Measurements from ENCODE around the gene MEAF6.

DNA sequence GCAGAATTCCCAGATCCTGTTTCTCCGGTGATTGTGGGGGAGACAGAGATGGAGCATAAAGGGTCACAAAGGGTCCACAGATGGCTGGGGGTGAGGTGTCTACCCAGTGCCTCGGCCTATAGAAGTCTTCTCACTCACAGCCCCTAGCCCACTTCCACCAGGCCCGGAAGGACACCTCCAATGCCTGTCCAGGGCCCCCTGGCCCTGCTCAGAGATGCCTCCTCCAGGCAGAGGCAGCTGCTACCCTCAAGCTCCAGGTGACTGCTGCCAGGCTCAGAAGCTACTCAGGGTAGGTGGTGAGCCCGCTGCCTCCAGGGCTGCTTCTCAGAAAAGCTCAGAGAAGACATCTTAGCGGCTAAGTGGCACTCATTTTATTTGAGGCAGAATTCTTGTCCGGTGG lies 62.1 kb downstream of the MEAF6 start:
- TF ChIP-seq, protein P1, sequence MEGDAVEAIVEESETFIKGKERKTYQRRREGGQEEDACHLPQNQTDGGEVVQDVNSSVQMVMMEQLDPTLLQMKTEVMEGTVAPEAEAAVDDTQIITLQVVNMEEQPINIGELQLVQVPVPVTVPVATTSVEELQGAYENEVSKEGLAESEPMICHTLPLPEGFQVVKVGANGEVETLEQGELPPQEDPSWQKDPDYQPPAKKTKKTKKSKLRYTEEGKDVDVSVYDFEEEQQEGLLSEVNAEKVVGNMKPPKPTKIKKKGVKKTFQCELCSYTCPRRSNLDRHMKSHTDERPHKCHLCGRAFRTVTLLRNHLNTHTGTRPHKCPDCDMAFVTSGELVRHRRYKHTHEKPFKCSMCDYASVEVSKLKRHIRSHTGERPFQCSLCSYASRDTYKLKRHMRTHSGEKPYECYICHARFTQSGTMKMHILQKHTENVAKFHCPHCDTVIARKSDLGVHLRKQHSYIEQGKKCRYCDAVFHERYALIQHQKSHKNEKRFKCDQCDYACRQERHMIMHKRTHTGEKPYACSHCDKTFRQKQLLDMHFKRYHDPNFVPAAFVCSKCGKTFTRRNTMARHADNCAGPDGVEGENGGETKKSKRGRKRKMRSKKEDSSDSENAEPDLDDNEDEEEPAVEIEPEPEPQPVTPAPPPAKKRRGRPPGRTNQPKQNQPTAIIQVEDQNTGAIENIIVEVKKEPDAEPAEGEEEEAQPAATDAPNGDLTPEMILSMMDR (IDR thresholded peaks at IDR 0.05; ENCODE audit: low read depth, low read length, missing input control): no peak
- TF ChIP-seq SP1 (IDR thresholded peaks at IDR 0.05) (no peak), YY1 (IDR thresholded peaks at IDR 0.05) (no peak), TAF1 (conservative IDR thresholded peaks at IDR 0.05) (no peak)
- TF ChIP-seq, protein P2, sequence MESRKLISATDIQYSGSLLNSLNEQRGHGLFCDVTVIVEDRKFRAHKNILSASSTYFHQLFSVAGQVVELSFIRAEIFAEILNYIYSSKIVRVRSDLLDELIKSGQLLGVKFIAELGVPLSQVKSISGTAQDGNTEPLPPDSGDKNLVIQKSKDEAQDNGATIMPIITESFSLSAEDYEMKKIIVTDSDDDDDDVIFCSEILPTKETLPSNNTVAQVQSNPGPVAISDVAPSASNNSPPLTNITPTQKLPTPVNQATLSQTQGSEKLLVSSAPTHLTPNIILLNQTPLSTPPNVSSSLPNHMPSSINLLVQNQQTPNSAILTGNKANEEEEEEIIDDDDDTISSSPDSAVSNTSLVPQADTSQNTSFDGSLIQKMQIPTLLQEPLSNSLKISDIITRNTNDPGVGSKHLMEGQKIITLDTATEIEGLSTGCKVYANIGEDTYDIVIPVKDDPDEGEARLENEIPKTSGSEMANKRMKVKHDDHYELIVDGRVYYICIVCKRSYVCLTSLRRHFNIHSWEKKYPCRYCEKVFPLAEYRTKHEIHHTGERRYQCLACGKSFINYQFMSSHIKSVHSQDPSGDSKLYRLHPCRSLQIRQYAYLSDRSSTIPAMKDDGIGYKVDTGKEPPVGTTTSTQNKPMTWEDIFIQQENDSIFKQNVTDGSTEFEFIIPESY (IDR thresholded peaks at IDR 0.05): no peak
